SK-N-SH treated with all-trans-retinoic acid at 6 μM for 48 hours (cell line): ENCODE measurements around the gene CETN1.

ENCODE experiments used
- ZFP30 ChIP-seq: fragments of 450-650 bp; formaldehyde crosslinking; IDR thresholded peaks from 2 replicates; pipeline ENCODE4 v1.5.0; 2022; ENCODE audit warnings: mild to moderate bottlenecking, moderate library complexity
- TF ChIP-seq, protein P1 (sequence below): fragments of 250-450 bp; sonication (Bioruptor Pico); IDR thresholded peaks from 2 replicates; pipeline ENCODE4 v1.8.0; 2020; ENCODE audit warnings: mild to moderate bottlenecking, moderate library complexity, borderline replicate concordance

DNA sequence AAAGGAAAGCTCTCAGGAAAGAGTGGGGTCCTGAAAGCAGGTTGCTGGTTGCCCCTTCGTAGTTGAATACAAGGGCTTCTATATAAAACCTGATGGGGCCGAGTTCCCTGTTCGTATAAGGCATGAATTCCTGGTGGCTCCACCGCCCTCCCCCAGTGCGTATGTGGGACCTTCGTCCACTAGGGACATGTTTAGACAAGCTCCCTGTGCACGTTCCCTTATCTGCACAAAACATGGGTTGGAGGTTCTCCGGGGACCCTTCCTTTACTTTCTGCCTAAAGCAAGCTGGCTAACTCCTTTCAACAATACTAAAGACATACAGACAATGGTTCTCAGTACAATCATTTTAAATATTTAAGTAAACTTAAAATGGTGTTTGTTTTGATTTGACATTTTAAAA lies 24.6 kb downstream of the CETN1 start:
- TF ChIP-seq, protein P1, sequence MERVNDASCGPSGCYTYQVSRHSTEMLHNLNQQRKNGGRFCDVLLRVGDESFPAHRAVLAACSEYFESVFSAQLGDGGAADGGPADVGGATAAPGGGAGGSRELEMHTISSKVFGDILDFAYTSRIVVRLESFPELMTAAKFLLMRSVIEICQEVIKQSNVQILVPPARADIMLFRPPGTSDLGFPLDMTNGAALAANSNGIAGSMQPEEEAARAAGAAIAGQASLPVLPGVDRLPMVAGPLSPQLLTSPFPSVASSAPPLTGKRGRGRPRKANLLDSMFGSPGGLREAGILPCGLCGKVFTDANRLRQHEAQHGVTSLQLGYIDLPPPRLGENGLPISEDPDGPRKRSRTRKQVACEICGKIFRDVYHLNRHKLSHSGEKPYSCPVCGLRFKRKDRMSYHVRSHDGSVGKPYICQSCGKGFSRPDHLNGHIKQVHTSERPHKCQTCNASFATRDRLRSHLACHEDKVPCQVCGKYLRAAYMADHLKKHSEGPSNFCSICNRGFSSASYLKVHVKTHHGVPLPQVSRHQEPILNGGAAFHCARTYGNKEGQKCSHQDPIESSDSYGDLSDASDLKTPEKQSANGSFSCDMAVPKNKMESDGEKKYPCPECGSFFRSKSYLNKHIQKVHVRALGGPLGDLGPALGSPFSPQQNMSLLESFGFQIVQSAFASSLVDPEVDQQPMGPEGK (CRISPR knock-in tag) = no peak
- no peak for TF ChIP-seq ZFP30 (CRISPR knock-in tag)
